Measurements from ENCODE around the gene LPIN2. TPM values are rescaled to one million over a fixed set of nuclear protein-coding genes. Genes with fewer than 3 reads are reported as not detected.

Gene LPIN2
- total and polyA plus RNA-seq, 2 of the 4 experiments (the other 2 are of a cell fraction), result 16.2 to 21.9 TPM

- dilution Hi-C loops (cut with HindIII; ENCODE audit: low sequenced_read_pairs, unreplicated experiment), result no loop called here
- Histone ChIP-seq H3K9me1 (ENCODE audit: insufficient read depth, low read length) (peaks cover 24% of the 10 kb centered on the region), H3K23ac (ENCODE audit: low read depth, low read length) (peak overlapping the region; percentile 31; the same call in 1 of the 2 replicates)
These were observed 28.2 kb downstream of the LPIN2 start for GRCh38 chr18:2984703-2985261.

More at GRCh38 chr18:2984703-2985261, 28.2 kb downstream of the LPIN2 start:
- TF ChIP-seq RFX5 (IDR thresholded peaks at IDR 0.05; ENCODE audit: low read depth, low read length) (no peak), CEBPB (IDR thresholded peaks at IDR 0.05; ENCODE audit: low read depth, low read length) (no peak), BHLHE40 (IDR thresholded peaks at IDR 0.05; ENCODE audit: low read depth, low read length) (no peak), POLR2A (IDR thresholded peaks at IDR 0.05; ENCODE audit: low read depth, low read length) (no peak), MAZ (IDR thresholded peaks at IDR 0.05; ENCODE audit: borderline replicate concordance, low read depth, low read length) (no peak), ELK1 (IDR thresholded peaks at IDR 0.05; ENCODE audit: borderline replicate concordance, low read depth, low read length) (no peak), RCOR1 (IDR thresholded peaks at IDR 0.05; ENCODE audit: insufficient replicate concordance, low read length) (no peak), CHD1 (IDR thresholded peaks at IDR 0.05; ENCODE audit: low read depth, low read length) (no peak), RAD21 (IDR thresholded peaks at IDR 0.05; ENCODE audit: low read length) (no peak), USF2 (IDR thresholded peaks at IDR 0.05; ENCODE audit: low read depth, low read length) (no peak), SMC3 (IDR thresholded peaks at IDR 0.05; ENCODE audit: low read depth, low read length) (no peak), MXI1 (IDR thresholded peaks at IDR 0.05; ENCODE audit: borderline replicate concordance, low read depth, low read length) (no peak)
- POLR2A ChIA-PET (ENCODE audit: unreplicated experiment), result no interaction called here
- Histone ChIP-seq H3K27ac (ENCODE audit: insufficient read depth, low read length) (peak overlapping the region; percentile 21; the same call in 1 of the 2 replicates), H3K14ac (replicated peaks; ENCODE audit: low read depth, low read length) (no peak overlapping the region), H4K91ac (ENCODE audit: insufficient read depth, low read depth, low read length) (peak overlapping the region; percentile 31; the same call in 1 of the 2 replicates), H2BK120ac (ENCODE audit: low read depth, low read length) (peak overlapping the region; percentile 9; the same call in 1 of the 2 replicates), H2AK9ac (replicated peaks; ENCODE audit: low read depth, low read length, poor library complexity) (no peak overlapping the region), H3K36me3 (ENCODE audit: control insufficient read depth, insufficient read depth, low read length) (no peaks in the 10 kb centered on the region), H3K18ac (ENCODE audit: low read depth, low read length) (peak overlapping the region; percentile 63), H2AFZ (replicated peaks; ENCODE audit: low read length, poor library complexity) (no peak overlapping the region), H3K9ac (ENCODE audit: low read depth, low read length) (no peak overlapping the region), H3K27me3 (ENCODE audit: control insufficient read depth, insufficient read depth, low read length) (no peaks in the 10 kb centered on the region), H3K9me3 (ENCODE audit: control insufficient read depth, insufficient read depth, low read length) (no peaks in the 10 kb centered on the region), H3K56ac (ENCODE audit: extremely low read depth, insufficient read depth, low read length) (no peak overlapping the region), H2BK20ac (ENCODE audit: low read depth, low read length) (peak overlapping the region; percentile 16; the same call in 1 of the 2 replicates), H3K4ac (ENCODE audit: low read depth, low read length) (peak overlapping the region; percentile 51), H2AK5ac (ENCODE audit: low read depth, low read length) (peak overlapping the region; percentile 63; the same call in 1 of the 2 replicates), H3K79me1 (ENCODE audit: low read depth in 1 of 2, low read length in 2 of 2) (peaks cover 28 to 66% of the 10 kb centered on the region in 2 experiments), H4K20me1 (ENCODE audit: insufficient read depth, low read length) (peaks cover 8% of the 10 kb centered on the region; the same call in 1 of the 2 replicates), H3K4me1 (ENCODE audit: control insufficient read depth, insufficient read depth, low read length) (peaks cover 36% of the 10 kb centered on the region), H4K8ac (ENCODE audit: low read depth in 2 of 2, low read length in 2 of 2) (peak overlapping the region in 1 of 2 experiments; percentile 42; a peak in 1 of 4 replicates), H4K5ac (ENCODE audit: low read depth, low read length) (peak overlapping the region; percentile 69; the same call in 1 of the 2 replicates), H3K4me2 (ENCODE audit: low read depth, low read length) (no peak overlapping the region), H2BK5ac (ENCODE audit: low read depth, low read length, poor library complexity, severe bottlenecking) (peak overlapping the region; percentile 80), H2BK15ac (ENCODE audit: low read depth, low read length) (peak overlapping the region; percentile 18; the same call in 2 of the 3 replicates), H3K4me3 (ENCODE audit: insufficient read depth, low read depth, low read length) (no peak overlapping the region)
- intact Hi-C loops (cut with micrococcal nuclease) (loop anchor here (5.0 kb wide), 3 partner anchors 52 to 263 kb away; partner anchors contain the start of gene MYL12A), in situ Hi-C loops (cut with MboI; ENCODE audit: low sequenced_read_pairs) (loop anchor here (25.0 kb wide), 1 partner anchor 628 kb away; no protein-coding TSS in a partner anchor)
- no peak for DNase-seq
- CTCF ChIA-PET, result interaction anchor here (0.5 to 1.9 kb wide), 4 partner anchors 8 to 64 kb away, joined by 3 to 8 read pairs (median 4); no protein-coding TSS in a partner anchor
- no CpG with 5 or more reads among the region's 2 CpGs for WGBS, 2 experiments (ENCODE audit: extremely low coverage in 2 of 2, insufficient read length in 1 of 2)
- no TSS peak for BruUV-seq (replicated peaks)
- no peak for ATAC-seq (ENCODE audit: low read depth)

All from IMR-90 (cell line).